GM20000 (cell line): ENCODE results near the gene SERPIND1.

Experiments used
- DNase-seq: peaks from one replicate; pipeline ENCODE4 v3.0.0; 2012; ENCODE audit warnings: low spot score
- TF ChIP-seq, protein P1 (sequence below): IDR thresholded peaks from 2 replicates; pipeline ENCODE4 v1.5.1; 2012; ENCODE audit warnings: mild to moderate bottlenecking, control low read depth; ENCODE audit errors: extremely low read depth, missing control alignments

SERPIND1 gene

DNA sequence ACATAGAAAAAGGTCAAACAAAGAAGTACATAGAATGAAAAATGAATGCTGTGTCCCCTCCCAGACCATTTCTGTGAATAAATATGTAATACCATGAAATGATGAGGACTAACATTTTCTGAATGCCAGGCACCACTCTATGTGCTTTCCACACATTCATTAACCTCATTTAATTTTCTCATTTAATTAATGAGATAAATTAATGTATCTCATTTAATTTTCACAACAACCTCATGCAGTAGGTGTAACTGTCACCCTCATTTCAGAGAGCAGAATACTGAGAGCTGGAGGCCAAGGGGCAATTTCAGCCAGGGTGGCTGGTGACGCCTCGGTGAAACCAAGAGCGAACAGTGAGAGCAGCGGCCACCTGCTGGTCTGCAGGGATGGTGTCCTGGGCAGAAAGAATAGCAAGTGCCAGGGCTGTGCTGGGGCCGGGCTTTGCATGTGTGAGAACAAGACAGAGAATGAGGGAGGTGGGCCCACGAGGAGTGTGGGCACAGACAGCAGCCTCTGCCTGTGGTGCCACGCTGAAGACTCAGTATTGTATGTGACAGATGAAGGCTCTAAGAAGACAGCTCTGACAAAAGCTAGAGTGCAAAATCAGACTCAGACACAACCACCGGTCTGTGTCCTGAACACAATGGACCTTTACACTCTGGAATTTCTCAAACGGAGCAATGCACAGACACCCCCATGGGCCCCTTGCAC lies 1.8 kb upstream of the SERPIND1 start:
- no peak for DNase-seq
- TF ChIP-seq, protein P1, sequence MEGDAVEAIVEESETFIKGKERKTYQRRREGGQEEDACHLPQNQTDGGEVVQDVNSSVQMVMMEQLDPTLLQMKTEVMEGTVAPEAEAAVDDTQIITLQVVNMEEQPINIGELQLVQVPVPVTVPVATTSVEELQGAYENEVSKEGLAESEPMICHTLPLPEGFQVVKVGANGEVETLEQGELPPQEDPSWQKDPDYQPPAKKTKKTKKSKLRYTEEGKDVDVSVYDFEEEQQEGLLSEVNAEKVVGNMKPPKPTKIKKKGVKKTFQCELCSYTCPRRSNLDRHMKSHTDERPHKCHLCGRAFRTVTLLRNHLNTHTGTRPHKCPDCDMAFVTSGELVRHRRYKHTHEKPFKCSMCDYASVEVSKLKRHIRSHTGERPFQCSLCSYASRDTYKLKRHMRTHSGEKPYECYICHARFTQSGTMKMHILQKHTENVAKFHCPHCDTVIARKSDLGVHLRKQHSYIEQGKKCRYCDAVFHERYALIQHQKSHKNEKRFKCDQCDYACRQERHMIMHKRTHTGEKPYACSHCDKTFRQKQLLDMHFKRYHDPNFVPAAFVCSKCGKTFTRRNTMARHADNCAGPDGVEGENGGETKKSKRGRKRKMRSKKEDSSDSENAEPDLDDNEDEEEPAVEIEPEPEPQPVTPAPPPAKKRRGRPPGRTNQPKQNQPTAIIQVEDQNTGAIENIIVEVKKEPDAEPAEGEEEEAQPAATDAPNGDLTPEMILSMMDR: no peak

DNA sequence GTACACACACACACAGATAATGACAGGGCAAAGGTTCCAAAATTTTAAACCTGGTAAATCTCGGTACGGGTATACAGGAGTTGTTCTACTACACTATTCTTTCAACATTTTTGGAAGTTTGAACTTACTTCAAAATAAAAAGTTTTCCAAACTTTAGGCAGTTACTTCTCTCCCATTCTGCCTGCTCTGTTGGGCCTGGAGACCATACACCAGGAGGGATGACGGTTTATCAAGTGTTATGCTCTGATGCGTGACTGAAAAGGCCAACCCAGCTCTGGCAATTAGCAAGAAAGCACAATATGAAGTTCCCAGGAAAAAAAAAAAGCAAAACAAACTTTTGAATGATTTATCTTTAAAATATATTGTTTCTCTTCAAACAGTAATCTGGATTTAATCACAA lies 969 bp downstream of the SERPIND1 start:
- no peak for DNase-seq
- TF ChIP-seq, protein P1: no peak

DNA sequence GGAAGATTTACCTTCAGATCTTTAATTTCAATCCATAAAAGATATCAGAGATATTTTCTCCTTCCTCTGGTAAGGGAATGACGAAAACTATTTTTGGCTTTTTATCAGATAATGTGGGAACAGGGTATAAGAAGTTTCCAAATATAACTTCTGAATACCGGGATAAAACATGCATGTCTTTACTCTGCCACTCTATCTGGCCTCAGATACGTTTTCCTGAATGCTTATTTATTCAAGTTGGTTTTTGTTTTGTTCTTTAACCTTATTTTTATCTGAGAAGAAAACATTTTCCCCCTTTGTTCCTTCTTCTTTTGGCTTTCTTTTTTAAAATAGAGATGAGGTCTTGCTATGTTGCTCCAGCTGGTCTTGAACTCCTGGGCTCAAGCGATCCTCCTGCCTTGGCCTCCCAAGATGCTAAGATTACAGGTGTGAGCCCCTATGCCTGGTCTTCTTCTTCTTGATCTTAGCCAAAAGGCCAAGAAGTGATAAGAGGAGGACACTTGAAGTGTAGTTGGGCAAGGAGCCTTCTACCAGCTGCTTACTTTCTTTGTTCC lies 1.5 kb downstream of the SERPIND1 start:
- TF ChIP-seq, protein P1: no peak
- no peak for DNase-seq

DNA sequence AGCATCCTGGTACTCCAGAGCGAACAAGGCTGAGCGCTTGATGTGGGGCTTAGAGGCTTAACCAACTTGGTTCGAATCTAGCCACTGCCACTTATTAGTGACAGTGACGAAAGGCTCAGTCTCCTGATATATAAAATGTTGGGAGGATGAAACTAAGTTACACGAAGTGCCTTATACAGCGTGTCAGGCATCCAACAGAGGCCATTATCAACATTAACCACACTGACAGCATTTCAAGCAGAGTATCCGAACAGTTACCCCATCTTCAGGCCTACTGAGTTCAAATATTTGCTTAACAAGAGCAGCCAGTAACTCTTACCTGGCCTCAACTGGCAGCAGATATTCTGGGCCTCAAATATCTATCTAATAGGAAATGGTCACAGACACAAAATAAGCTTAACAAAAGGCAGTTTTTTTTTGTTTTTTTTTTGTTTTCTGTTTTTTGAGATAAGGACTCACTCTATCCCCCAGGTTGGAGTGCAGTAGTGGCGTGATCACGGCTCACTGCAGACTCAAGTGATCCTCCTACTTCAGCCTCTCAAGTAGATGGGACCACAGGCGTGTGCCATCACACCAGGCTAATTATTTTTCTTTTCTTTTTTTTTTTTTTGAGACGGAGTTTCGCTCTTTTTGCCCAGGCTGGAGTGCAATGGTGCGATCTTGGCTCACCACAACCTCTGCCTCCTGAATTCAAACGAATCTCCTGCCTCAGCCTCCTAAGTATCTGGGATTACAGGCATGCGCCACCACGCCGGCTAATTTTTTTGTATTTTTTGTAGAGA lies 2.9 kb downstream of the SERPIND1 start:
- no peak for DNase-seq

DNA sequence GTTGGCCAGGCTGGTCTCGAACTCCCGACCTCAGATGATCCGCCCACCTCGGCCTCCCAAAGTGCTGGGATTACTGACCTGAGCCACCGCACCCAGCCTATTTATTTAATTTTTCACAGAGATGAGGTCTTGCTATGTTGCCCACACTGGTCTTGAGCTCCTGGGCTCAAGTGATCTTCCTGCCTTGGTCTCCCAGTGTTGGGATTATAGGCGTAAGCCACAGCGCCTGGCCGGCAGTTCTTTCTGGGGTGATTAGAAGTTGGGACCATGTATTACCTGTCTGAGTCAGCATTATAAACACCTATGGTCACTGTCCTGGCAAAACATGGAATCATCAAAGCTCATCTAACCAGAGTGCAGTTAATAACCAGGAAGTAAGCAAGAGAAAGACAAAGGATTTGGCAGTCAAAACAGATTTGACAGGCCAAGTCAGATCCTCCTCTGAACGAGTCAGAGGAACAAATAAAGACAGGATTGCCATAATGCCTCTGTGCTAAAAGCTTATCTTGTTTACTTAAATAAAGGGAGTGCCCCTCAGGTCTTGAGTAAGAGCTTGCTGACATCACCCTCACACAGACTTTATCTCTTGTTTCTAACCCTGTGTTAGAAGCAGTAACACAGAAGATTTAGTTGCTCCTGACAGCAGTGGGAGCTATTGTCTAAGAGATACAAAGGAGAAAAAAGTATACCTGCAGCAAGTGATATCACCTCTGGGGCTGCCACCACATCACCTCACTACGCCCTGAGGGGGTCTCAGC lies 3.7 kb downstream of the SERPIND1 start:
- TF ChIP-seq, protein P1: no peak
- DNase-seq: no peak

More for the DNA sequence above, 2.9 kb downstream of the SERPIND1 start:
- TF ChIP-seq, protein P1: no peak

DNA sequence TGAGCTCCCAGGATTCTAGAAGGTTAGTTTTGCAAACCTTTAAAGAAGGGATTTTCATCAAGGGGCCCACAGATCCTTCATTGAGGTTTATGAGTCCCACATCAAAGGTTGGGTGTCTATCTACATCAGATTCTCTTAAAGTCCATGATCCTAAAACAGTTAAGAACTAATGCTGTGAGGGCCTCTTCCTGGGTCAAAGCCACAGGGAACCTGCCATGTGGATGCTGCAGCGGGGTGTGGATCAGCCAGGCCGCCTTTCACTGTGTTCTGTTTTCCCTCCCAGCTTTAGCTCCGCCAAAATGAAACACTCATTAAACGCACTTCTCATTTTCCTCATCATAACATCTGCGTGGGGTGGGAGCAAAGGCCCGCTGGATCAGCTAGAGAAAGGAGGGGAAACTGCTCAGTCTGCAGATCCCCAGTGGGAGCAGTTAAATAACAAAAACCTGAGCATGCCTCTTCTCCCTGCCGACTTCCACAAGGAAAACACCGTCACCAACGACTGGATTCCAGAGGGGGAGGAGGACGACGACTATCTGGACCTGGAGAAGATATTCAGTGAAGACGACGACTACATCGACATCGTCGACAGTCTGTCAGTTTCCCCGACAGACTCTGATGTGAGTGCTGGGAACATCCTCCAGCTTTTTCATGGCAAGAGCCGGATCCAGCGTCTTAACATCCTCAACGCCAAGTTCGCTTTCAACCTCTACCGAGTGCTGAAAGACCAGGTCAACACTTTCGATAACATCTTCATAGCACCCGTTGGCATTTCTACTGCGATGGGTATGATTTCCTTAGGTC lies 5.3 kb downstream of the SERPIND1 start:
- TF ChIP-seq, protein P1: no peak
- no peak for DNase-seq
